GM12865 (cell line): ENCODE results near the gene EFNA3.

Experiments
- DNase-seq: peaks from one replicate; pipeline ENCODE4 v3.0.0; 2010; ENCODE audit warnings: low read depth
- H3K4me3 ChIP-seq: 2 replicates; pipeline ENCODE4 v1.5.1; 2011; ENCODE audit warnings: mild to moderate bottlenecking, low read depth, low read length, control low read depth
- CTCF ChIP-seq: IDR thresholded peaks from 2 replicates; pipeline ENCODE4 v1.5.1; 2011; ENCODE audit warnings: low read length, control low read depth, low read depth, inconsistent platforms; ENCODE audit not compliant: insufficient read depth; ENCODE audit errors: missing control alignments

The EFNA3 gene

GRCh38 chr1:155103325-155103724 lies 24.7 kb downstream of the EFNA3 start:
- no peak overlapping the region for H3K4me3 ChIP-seq
- DNase-seq: no peak
- no peak for TF ChIP-seq CTCF

DNA sequence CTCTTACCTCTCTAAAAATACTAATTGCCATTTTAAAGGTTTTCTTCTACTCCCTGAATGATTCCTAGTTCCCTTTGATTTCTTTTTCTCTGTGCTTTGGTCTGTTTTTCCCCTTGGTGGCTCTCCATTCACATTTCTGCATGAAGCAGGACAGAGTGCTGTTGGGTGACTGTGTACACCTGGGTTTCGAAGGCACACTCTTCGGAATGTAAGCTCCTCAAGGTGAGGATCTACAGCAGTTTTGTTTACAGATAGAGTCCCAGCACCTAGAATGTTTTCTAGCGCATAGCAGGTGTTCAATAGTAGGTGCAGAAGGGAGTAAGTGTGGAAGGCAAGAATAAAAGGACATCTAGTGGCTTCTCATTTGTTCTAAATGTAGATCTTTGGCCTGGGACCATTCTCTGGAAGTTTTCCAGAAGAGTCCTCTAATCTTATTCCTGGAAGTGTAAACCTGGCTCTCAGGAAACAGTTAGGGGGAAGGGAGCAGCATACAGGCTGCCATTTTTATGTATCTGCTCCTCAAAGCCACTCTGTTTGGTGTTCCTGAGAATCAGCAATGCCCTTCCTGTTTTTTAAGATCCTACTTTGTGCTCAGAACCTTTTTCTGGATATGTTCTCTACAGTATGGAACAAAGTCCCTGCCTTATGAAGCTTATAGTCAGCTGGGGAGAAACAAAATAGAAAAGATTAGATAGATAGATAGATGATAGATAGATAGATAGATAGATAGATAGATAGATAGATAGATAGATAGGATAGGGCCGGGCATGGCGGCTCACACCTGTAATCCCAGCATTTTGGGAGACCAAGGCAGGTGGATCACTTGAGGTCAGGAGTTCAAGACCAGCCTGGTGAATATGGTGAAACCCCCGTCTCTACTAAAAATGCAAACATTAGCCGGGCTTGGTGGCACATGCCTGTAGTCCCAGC lies 26.2 kb downstream of the EFNA3 start:
- no peak for TF ChIP-seq CTCF
- no peak for DNase-seq
- H3K4me3 ChIP-seq: no peak overlapping the region

GRCh38 chr1:155105604-155106011 lies 27.0 kb downstream of the EFNA3 start:
- TF ChIP-seq CTCF: no peak
- DNase-seq: no peak
- no peak overlapping the region for H3K4me3 ChIP-seq

DNA sequence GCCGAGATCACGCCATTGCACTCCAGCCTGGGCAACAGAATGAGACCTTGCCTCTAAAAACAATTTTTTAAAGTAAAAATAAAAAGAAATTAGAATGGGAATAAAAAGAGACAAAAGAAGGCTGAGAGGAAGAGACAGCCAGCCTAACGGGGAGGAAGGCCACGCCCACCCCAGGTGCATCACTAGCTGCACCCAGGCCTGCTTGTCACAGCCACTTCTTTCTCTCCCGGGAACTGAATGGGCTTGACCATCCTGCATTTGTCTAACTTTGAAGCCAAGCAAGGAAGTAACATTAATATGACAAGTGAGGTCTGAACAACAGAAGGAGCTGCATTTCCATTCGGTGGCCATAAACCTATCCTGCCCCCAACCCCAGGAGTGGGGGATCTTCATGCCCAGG lies 28.2 kb downstream of the EFNA3 start:
- no peak overlapping the region for H3K4me3 ChIP-seq
- TF ChIP-seq CTCF: no peak
- DNase-seq: no peak

DNA sequence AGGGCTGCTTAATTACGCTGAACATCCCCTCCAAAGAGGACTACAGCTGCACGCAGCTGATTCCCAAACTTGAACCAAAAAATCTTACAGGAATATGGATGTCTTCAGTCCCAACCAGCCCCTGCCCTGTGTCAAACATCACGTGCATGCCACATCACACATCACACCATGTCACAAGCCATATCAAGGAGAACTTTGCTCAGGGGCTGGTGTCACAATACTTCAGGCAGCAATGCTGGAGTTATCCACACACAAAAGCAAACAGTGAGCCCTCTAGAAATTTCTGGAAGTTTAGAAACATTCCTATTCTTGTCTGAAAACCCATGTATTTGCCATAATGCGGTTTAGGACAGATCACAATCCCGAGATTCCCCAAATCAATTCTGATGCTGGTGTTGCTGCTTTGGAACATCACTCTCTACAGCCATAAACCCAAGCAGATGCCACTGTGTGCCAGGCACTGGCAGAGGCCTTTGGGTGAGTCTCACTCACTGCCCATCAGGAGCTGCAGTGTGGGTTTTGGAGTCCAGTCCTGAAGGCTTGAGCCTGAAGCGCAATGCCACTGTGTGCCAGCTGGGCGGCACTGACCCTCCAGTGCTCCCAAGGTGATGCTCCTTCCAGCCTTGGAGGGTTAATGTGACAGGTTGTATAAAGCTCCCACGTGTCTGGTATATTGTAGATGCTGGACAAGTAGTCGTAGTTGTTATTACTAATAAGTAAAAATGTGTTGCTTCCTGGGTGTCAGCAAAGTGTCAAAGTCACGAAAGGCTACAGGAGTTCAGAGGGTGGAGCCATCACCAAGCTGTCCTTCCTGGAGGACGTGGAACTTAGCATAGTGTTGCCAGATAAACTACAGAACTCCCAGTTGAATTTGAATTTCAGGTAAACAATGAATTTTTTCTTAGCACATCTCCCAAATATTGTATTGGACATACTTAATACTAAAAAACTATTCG lies 28.9 kb downstream of the EFNA3 start:
- TF ChIP-seq CTCF: no peak
- no peak for DNase-seq
- no peak overlapping the region for H3K4me3 ChIP-seq

GRCh38 chr1:155108296-155108695 lies 29.7 kb downstream of the EFNA3 start:
- DNase-seq: no peak
- no peak for TF ChIP-seq CTCF
- no peak overlapping the region for H3K4me3 ChIP-seq
